BLaER1 treated with 17β-estradiol and CSF1 and Interleukin-3, amounts not matched to agents 10 nM and 100 nM (cell line): ENCODE results near the gene FAXC.

Experiments
- H3K27ac ChIP-seq, 11 experiments: shearing (Covaris generic); formaldehyde crosslinking; 2 replicates each; pipeline ENCODE4 v1.8.1; 2022
- H3K27me3 ChIP-seq, 11 experiments: shearing (Covaris generic); formaldehyde crosslinking; 2 replicates each; pipeline ENCODE4 v1.8.1; 2022
- H3K36me3 ChIP-seq, 11 experiments: shearing (Covaris generic); formaldehyde crosslinking; 2 replicates each; pipeline ENCODE4 v1.8.1; 2022
- H3K4me1 ChIP-seq, 10 experiments: shearing (Covaris generic); formaldehyde crosslinking; 2 replicates each; pipeline ENCODE4 v1.8.1; 2022
- H3K4me2 ChIP-seq, 11 experiments: shearing (Covaris generic); formaldehyde crosslinking; 2 replicates each; pipeline ENCODE4 v1.8.1; 2022
- H3K4me3 ChIP-seq, 10 experiments: shearing (Covaris generic); formaldehyde crosslinking; 2 replicates each; pipeline ENCODE4 v1.8.1; 2022
- H3K9ac ChIP-seq, 11 experiments: shearing (Covaris generic); formaldehyde crosslinking; 2 replicates each; pipeline ENCODE4 v1.8.1; 2022
- H3K9me3 ChIP-seq, 11 experiments: shearing (Covaris generic); formaldehyde crosslinking; replicated peaks in 1 of 11; 2 replicates each; pipeline ENCODE4 v1.8.1; 2022
- H4K20me1 ChIP-seq, 11 experiments: shearing (Covaris generic); formaldehyde crosslinking; 2 replicates each; pipeline ENCODE4 v1.8.1; 2022
- Cebpa-rat ChIP-seq, 11 experiments: shearing (Covaris generic); IDR thresholded peaks; 2 replicates each; pipeline ENCODE4 v1.8.1; 2022

The FAXC gene

DNA sequence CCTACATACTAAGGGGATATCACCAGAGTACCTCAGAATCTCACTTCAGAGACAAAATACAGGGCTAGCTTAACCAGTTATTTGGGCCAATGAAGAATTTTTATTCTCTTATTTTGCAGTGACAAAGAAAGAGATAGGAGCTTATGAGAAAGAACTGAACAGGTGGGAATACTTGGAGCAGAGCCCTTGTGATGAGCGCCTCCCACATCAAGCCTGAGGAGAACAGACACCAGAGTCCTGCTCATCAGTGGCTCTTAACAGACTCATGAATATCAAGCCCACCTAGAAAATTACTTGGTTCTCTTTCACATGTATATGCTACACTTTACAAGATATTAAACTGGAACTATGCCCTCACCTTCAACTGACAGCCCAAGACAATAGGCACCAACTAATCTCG lies 99.0 kb downstream of the FAXC start:
- no peak for TF ChIP-seq Cebpa-rat (IDR thresholded peaks at IDR 0.05)
- no peak overlapping the region for H3K4me2 ChIP-seq
- H3K27me3 ChIP-seq = peaks cover 0 to 4% (median 0%) of the 10 kb centered on the region in 11 experiments; a peak in 1 of 22 replicates
- H3K9ac ChIP-seq = no peak overlapping the region
- H3K9me3 ChIP-seq = no peaks in the 10 kb centered on the region
- no peaks in the 10 kb centered on the region for H3K4me1 ChIP-seq
- H3K4me3 ChIP-seq = no peak overlapping the region
- H3K27ac ChIP-seq = no peak overlapping the region
- H3K36me3 ChIP-seq = no peaks in the 10 kb centered on the region
- no peaks in the 10 kb centered on the region for H4K20me1 ChIP-seq

GRCh38 chr6:99246602-99247001 lies 102.9 kb downstream of the FAXC start:
- Histone ChIP-seq H3K4me3 (no peak overlapping the region), H3K27me3 (no peaks in the 10 kb centered on the region), H3K27ac (no peak overlapping the region), H3K4me1 (no peaks in the 10 kb centered on the region), H3K4me2 (no peak overlapping the region), H3K9me3 (no peaks in the 10 kb centered on the region), H4K20me1 (no peaks in the 10 kb centered on the region), H3K9ac (no peak overlapping the region), H3K36me3 (no peaks in the 10 kb centered on the region)
- TF ChIP-seq Cebpa-rat (IDR thresholded peaks at IDR 0.05) = no peak

- Histone ChIP-seq H3K4me1 (no peaks in the 10 kb centered on the region), H3K4me3 (no peak overlapping the region), H3K9ac (no peak overlapping the region), H3K9me3 (no peaks in the 10 kb centered on the region; a peak in 1 of 22 replicates), H3K27me3 (no peaks in the 10 kb centered on the region), H4K20me1 (no peaks in the 10 kb centered on the region), H3K36me3 (no peaks in the 10 kb centered on the region), H3K27ac (no peak overlapping the region), H3K4me2 (no peak overlapping the region)
- no peak for TF ChIP-seq Cebpa-rat (IDR thresholded peaks at IDR 0.05)
These were observed 107.5 kb downstream of the FAXC start for GRCh38 chr6:99241905-99242534.

GRCh38 chr6:99236010-99236409 lies 113.5 kb downstream of the FAXC start:
- Histone ChIP-seq H4K20me1 (no peaks in the 10 kb centered on the region), H3K27me3 (no peaks in the 10 kb centered on the region), H3K4me2 (no peak overlapping the region), H3K9me3 (no peaks in the 10 kb centered on the region; a peak in 1 of 22 replicates), H3K27ac (no peak overlapping the region), H3K4me3 (no peak overlapping the region), H3K9ac (no peak overlapping the region), H3K36me3 (no peaks in the 10 kb centered on the region), H3K4me1 (peaks cover 0 to 4% (median 1%) of the 10 kb centered on the region in 10 experiments; a peak in 6 of 20 replicates)
- no peak for TF ChIP-seq Cebpa-rat (IDR thresholded peaks at IDR 0.05)

GRCh38 chr6:99233219-99233618 lies 116.3 kb downstream of the FAXC start:
- no peaks in the 10 kb centered on the region for H3K36me3 ChIP-seq
- no peaks in the 10 kb centered on the region for H3K27me3 ChIP-seq
- H4K20me1 ChIP-seq = no peaks in the 10 kb centered on the region
- peaks cover 0 to 9% (median 3%) of the 10 kb centered on the region in 10 experiments; a peak in 8 of 20 replicates for H3K4me1 ChIP-seq
- no peak overlapping the region for H3K4me2 ChIP-seq
- no peak overlapping the region for H3K4me3 ChIP-seq
- no peak overlapping the region for H3K9ac ChIP-seq
- no peak overlapping the region for H3K27ac ChIP-seq
- TF ChIP-seq Cebpa-rat (IDR thresholded peaks at IDR 0.05) = no peak
- peaks cover 2 to 6% (median 2%) of the 10 kb centered on the region in 11 experiments; a peak in 19 of 22 replicates for H3K9me3 ChIP-seq

DNA sequence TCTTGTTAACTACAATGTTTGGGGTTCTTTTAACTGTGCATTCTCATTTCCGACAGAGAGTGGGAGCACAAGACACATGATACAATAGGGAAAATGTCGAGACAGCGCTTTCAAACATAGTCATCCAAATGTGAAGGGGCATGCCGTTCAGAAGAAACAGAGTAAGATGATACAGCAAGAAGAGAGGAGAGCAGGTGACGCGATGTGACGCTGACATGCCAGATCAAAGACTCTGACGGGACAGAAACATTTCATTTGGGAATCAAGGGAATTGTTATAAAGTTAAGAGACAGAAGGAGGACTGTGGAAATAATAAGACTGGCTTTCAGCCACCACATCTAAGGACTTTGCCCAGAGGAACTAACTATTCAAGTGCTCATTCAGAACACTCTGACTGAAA lies 117.4 kb downstream of the FAXC start:
- Histone ChIP-seq H3K9me3 (peaks cover 10 to 17% (median 13%) of the 10 kb centered on the region in 11 experiments; a peak in 20 of 22 replicates), H3K4me1 (peaks cover 0 to 9% (median 3%) of the 10 kb centered on the region in 10 experiments; a peak in 8 of 20 replicates), H3K9ac (no peak overlapping the region), H3K4me2 (no peak overlapping the region), H4K20me1 (no peaks in the 10 kb centered on the region), H3K27me3 (no peaks in the 10 kb centered on the region), H3K36me3 (no peaks in the 10 kb centered on the region), H3K4me3 (no peak overlapping the region), H3K27ac (no peak overlapping the region)
- no peak for TF ChIP-seq Cebpa-rat (IDR thresholded peaks at IDR 0.05)

DNA sequence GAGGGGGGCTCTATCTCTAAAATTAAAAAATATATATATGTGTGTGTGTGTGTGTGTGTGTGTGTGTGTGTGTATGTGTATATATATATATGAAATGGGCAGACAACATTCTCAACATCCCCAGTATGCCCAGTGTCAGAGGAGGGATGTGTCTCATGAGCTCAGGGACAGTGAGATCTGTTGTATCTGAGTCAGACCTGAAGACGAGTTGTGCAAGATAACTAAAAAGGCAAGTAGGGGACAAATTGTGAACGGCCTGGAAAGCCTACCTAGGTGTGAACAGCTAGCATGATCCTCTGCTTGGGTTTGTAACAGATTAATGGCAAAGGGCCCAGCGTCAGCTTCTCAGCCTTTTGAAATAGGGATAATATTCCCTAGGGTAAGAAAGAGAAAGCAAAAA lies 124.3 kb downstream of the FAXC start:
- H3K4me3 ChIP-seq = no peak overlapping the region
- TF ChIP-seq Cebpa-rat (IDR thresholded peaks at IDR 0.05) = no peak
- no peaks in the 10 kb centered on the region for H3K4me1 ChIP-seq
- H3K9me3 ChIP-seq = peaks cover 10 to 18% (median 14%) of the 10 kb centered on the region in 11 experiments; a peak in 20 of 22 replicates
- H3K36me3 ChIP-seq = no peaks in the 10 kb centered on the region
- H4K20me1 ChIP-seq = no peaks in the 10 kb centered on the region
- H3K9ac ChIP-seq = no peak overlapping the region
- H3K4me2 ChIP-seq = no peak overlapping the region
- H3K27me3 ChIP-seq = no peaks in the 10 kb centered on the region
- no peak overlapping the region for H3K27ac ChIP-seq
